ENCODE results near the gene ZFAND6.

- TF ChIP-seq SP1 (IDR thresholded peaks at IDR 0.05) (no peak), TAF1 (conservative IDR thresholded peaks at IDR 0.05) (no peak), RAD21 (IDR thresholded peaks at IDR 0.05) (no peak), CTCF (IDR thresholded peaks at IDR 0.05; ENCODE audit: low read depth, low read length, missing input control) (no peak), GABPA (IDR thresholded peaks at IDR 0.05 in 1 of 2, conservative IDR thresholded peaks at IDR 0.05 in 1 of 2) (no peak), MAX (IDR thresholded peaks at IDR 0.05) (no peak), YY1 (IDR thresholded peaks at IDR 0.05) (no peak), ATF3 (IDR thresholded peaks at IDR 0.05) (no peak)
Measured at GRCh38 chr15:80036071-80036470, 23.4 kb upstream of the ZFAND6 start.

Data from liver (tissue), 3 donors.